ENCODE measurements around the gene RELT. TPM values are rescaled to one million over a fixed set of nuclear protein-coding genes. Genes with fewer than 3 reads are reported as not detected.
"Not testable (repeated sequence)": the region's sequence is repeated elsewhere in the genome, so short reads cannot be mapped to it uniquely, and the experiment has no call there.

RELT gene
- total RNA-seq, 1 donor from 2014 or later = 3.5 TPM

GRCh38 chr11:73428699-73429098 lies 52.5 kb downstream of the RELT start:
- H3K27ac Mint-ChIP-seq (ENCODE audit: unreplicated experiment) = peak overlapping the region; percentile 95
- DNase-seq (ENCODE audit: low spot score) = no peak
- H3K27me3 Mint-ChIP-seq (ENCODE audit: low read depth) = no peaks in the 10 kb centered on the region
- no peaks in the 10 kb centered on the region for H3K9me3 Mint-ChIP-seq (ENCODE audit: low read depth)
- no peaks in the 10 kb centered on the region for H3K36me3 Mint-ChIP-seq (ENCODE audit: low read depth)
- H3K4me1 Mint-ChIP-seq (ENCODE audit: low read depth) = peaks cover 49% of the 10 kb centered on the region
- no peak for TF ChIP-seq CTCF (IDR thresholded peaks at IDR 0.05)
- H3K4me3 Mint-ChIP-seq (ENCODE audit: unreplicated experiment) = no peak overlapping the region

- peak overlapping the region; percentile 95 for H3K27ac Mint-ChIP-seq (ENCODE audit: unreplicated experiment)
- H3K36me3 Mint-ChIP-seq (ENCODE audit: low read depth) = no peaks in the 10 kb centered on the region
- DNase-seq (ENCODE audit: low spot score) = no peak
- no peaks in the 10 kb centered on the region for H3K27me3 Mint-ChIP-seq (ENCODE audit: low read depth)
- H3K9me3 Mint-ChIP-seq (ENCODE audit: low read depth) = no peaks in the 10 kb centered on the region
- peaks cover 49% of the 10 kb centered on the region for H3K4me1 Mint-ChIP-seq (ENCODE audit: low read depth)
- peak overlapping the region; percentile 14 for H3K4me3 Mint-ChIP-seq (ENCODE audit: unreplicated experiment)
- no peak for TF ChIP-seq CTCF (IDR thresholded peaks at IDR 0.05)
Measured at GRCh38 chr11:73429121-73429750, 53.0 kb downstream of the RELT start.

- no peak overlapping the region for H3K4me3 Mint-ChIP-seq (ENCODE audit: unreplicated experiment)
- H3K36me3 Mint-ChIP-seq (ENCODE audit: low read depth) = no peaks in the 10 kb centered on the region
- H3K9me3 Mint-ChIP-seq (ENCODE audit: low read depth) = no peaks in the 10 kb centered on the region
- DNase-seq (ENCODE audit: low spot score) = no peak
- no peaks in the 10 kb centered on the region for H3K27me3 Mint-ChIP-seq (ENCODE audit: low read depth)
- H3K27ac Mint-ChIP-seq (ENCODE audit: unreplicated experiment) = peak overlapping the region; percentile 66
- peaks cover 44% of the 10 kb centered on the region for H3K4me1 Mint-ChIP-seq (ENCODE audit: low read depth)
- TF ChIP-seq CTCF (IDR thresholded peaks at IDR 0.05) = no peak
Measured at GRCh38 chr11:73430326-73430725, 54.1 kb downstream of the RELT start.

- DNase-seq (ENCODE audit: low spot score) = no peak
- Mint-ChIP-seq H3K27me3 (ENCODE audit: low read depth) (no peaks in the 10 kb centered on the region), H3K4me1 (ENCODE audit: low read depth) (peaks cover 36% of the 10 kb centered on the region), H3K4me3 (ENCODE audit: unreplicated experiment) (no peak overlapping the region), H3K9me3 (ENCODE audit: low read depth) (no peaks in the 10 kb centered on the region), H3K27ac (ENCODE audit: unreplicated experiment) (no peak overlapping the region), H3K36me3 (ENCODE audit: low read depth) (no peaks in the 10 kb centered on the region)
- no peak for TF ChIP-seq CTCF (IDR thresholded peaks at IDR 0.05)
Measured at GRCh38 chr11:73431396-73431795, 55.2 kb downstream of the RELT start.

GRCh38 chr11:73436859-73437258 lies 60.7 kb downstream of the RELT start:
- not testable (repeated sequence) for H3K9me3 Mint-ChIP-seq (ENCODE audit: low read depth); H3K27me3 Mint-ChIP-seq (ENCODE audit: low read depth); H3K36me3 Mint-ChIP-seq (ENCODE audit: low read depth); H3K27ac Mint-ChIP-seq (ENCODE audit: unreplicated experiment); H3K4me3 Mint-ChIP-seq (ENCODE audit: unreplicated experiment); DNase-seq (ENCODE audit: low spot score)
- peaks cover 29% of the 10 kb centered on the region for H3K4me1 Mint-ChIP-seq (ENCODE audit: low read depth)
